ENCODE measurements around the gene CNTNAP2. TPM values are rescaled to one million over a fixed set of nuclear protein-coding genes. Genes with fewer than 3 reads are reported as not detected.

The CNTNAP2 gene
- total RNA-seq, 1 experiment from 2014 or later, result 64.5 TPM

- no peaks in the 10 kb centered on the region for H3K79me2 ChIP-seq (ENCODE audit: insufficient read depth, low read length)
- no peak overlapping the region for H3K27ac Mint-ChIP-seq
- H3K9me3 Mint-ChIP-seq, result no peaks in the 10 kb centered on the region
- H3K4me3 Mint-ChIP-seq, result no peak overlapping the region
- no peaks in the 10 kb centered on the region for H3K23me2 ChIP-seq (ENCODE audit: insufficient read length, low read depth, low read length, poor library complexity, severe bottlenecking)
- H4K8ac ChIP-seq (replicated peaks; ENCODE audit: insufficient read length, low read depth, low read length), result no peak overlapping the region
- no peaks in the 10 kb centered on the region for H4K20me1 ChIP-seq (ENCODE audit: control insufficient read depth, insufficient read depth, insufficient read length)
- no peak for TF ChIP-seq CTCF (conservative IDR thresholded peaks at IDR 0.05)
- H3K9me3 ChIP-seq (ENCODE audit: control insufficient read depth, low read depth, low read length), result no peaks in the 10 kb centered on the region
- H2BK20ac ChIP-seq (ENCODE audit: low read depth, low read length, poor library complexity, severe bottlenecking), result no peak overlapping the region
- no peak overlapping the region for H4K5ac ChIP-seq (ENCODE audit: insufficient read length, low read depth, low read length)
- H2AK5ac ChIP-seq (ENCODE audit: insufficient read length, low read length), result no peak overlapping the region
- H2BK5ac ChIP-seq (ENCODE audit: insufficient read length, low read length), result no peak overlapping the region
- no peak overlapping the region for H3K4ac ChIP-seq (ENCODE audit: low read depth, low read length)
- H3K79me1 ChIP-seq (ENCODE audit: insufficient read depth, low read depth, low read length, poor library complexity, severe bottlenecking), result no peaks in the 10 kb centered on the region
- H3K9ac ChIP-seq (ENCODE audit: extremely low read depth, insufficient read length, low read length), result no peak overlapping the region
- H3K27me3 ChIP-seq (ENCODE audit: insufficient read depth, low read length), result no peaks in the 10 kb centered on the region
- H2BK120ac ChIP-seq (ENCODE audit: low read depth, low read length, poor library complexity, severe bottlenecking), result no peak overlapping the region
- no CpG with 5 or more reads among the region's 4 CpGs for WGBS (ENCODE audit: extremely low coverage, insufficient read length, low lambda C conversion rate)
- no peak overlapping the region for H3K56ac ChIP-seq (ENCODE audit: insufficient read length, low read depth, low read length)
- H3K27ac ChIP-seq (ENCODE audit: insufficient read length, low read depth, low read length), result no peak overlapping the region
- no peak overlapping the region for H3K14ac ChIP-seq (ENCODE audit: insufficient read depth, low read length)
- H3K27me3 Mint-ChIP-seq (ENCODE audit: low read depth), result no peaks in the 10 kb centered on the region
- no peak overlapping the region for H3K23ac ChIP-seq (ENCODE audit: insufficient read length, low read depth, low read length)
- no peak overlapping the region for H3K18ac ChIP-seq (ENCODE audit: insufficient read length, low read depth, low read length)
- H3K4me1 ChIP-seq (ENCODE audit: insufficient read depth, low read length), result no peaks in the 10 kb centered on the region
- H2BK15ac ChIP-seq (ENCODE audit: low read depth, low read length), result no peak overlapping the region
- H3T11ph ChIP-seq (ENCODE audit: low read length), result no peak overlapping the region
- no peak overlapping the region for H3K4me2 ChIP-seq (ENCODE audit: insufficient read depth, insufficient read length, low read length)
- no peak overlapping the region for H2BK12ac ChIP-seq (ENCODE audit: insufficient read length, low read depth, low read length)
- DNase-seq, result no peak
- H2AFZ ChIP-seq (ENCODE audit: low read length), result no peak overlapping the region
- H4K91ac ChIP-seq (ENCODE audit: insufficient read length, low read depth, low read length), result no peak overlapping the region
- H3K36me3 Mint-ChIP-seq (ENCODE audit: insufficient read depth in 1 of 3, low read depth in 3 of 3), result no peaks in the 10 kb centered on the region
- H3K4me1 Mint-ChIP-seq, result peaks cover 3 to 6% of the 10 kb centered on the region in 2 experiments; a peak in 3 of 4 replicates
Measured at GRCh38 chr7:148159331-148159730, 2042.7 kb downstream of the CNTNAP2 start.
